ENCODE measurements around the gene MARCHF5. TPM values are rescaled to one million over a fixed set of nuclear protein-coding genes. Genes with fewer than 3 reads are reported as not detected.

Gene MARCHF5
- total and polyA plus RNA-seq, 8 donors, result 33.0 to 83.6 (median 68.2) TPM

- DNase-seq (no peak), ATAC-seq (no peak)
- Histone ChIP-seq H3K9me3 (peaks cover 0 to 3% of the 10 kb centered on the region in 2 donors), H3K4me1 (no peaks in the 10 kb centered on the region), H3K27me3 (no peaks in the 10 kb centered on the region), H3K4me3 (no peak overlapping the region), H3K27ac (no peak overlapping the region), H3K36me3 (no peaks in the 10 kb centered on the region)
- TF ChIP-seq CTCF (IDR thresholded peaks at IDR 0.05), result no peak
- intact Hi-C loops (cut with DNase I), result no loop called here
Measured at GRCh38 chr10:92363498-92363897, 72.5 kb downstream of the MARCHF5 start.

DNA sequence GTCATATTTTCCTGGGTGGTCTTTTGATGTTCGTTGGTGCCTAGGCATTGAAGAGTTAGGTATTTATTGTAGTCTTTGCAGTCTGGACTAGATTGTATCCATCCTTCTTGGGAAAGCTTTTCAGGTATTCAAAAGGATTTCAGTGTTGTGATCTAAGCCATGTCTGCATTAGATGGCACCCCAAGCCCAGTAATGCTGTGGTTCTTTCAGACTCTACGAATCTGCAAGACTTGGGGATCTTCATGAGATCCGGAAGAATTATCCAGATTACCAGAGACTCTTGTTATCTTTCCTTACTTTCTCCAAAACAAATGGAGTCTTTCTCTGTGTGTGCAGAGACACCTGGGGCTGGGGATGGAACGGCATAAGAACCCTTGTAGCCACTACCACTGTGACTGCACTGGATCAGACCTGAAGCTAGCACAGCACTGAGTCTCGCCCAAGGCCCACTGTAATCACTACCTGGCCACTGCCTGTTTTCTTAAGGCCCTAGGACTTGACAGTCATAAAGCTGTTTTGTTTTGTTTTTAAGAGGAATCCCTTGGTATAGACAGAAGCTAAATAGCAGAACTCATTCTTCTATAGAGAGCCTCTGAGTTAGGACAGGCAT lies 75.5 kb downstream of the MARCHF5 start:
- H3K36me3 ChIP-seq, result no peaks in the 10 kb centered on the region
- no peak overlapping the region for H3K4me3 ChIP-seq
- TF ChIP-seq CTCF (IDR thresholded peaks at IDR 0.05), result no peak
- H3K27me3 ChIP-seq, result no peaks in the 10 kb centered on the region
- no peak for DNase-seq
- H3K4me1 ChIP-seq, result no peaks in the 10 kb centered on the region
- ATAC-seq, result no peak
- intact Hi-C loops (cut with DNase I), result no loop called here
- H3K27ac ChIP-seq, result no peak overlapping the region
- no peaks in the 10 kb centered on the region for H3K9me3 ChIP-seq

- DNase-seq (no peak), ATAC-seq (no peak)
- Histone ChIP-seq H3K4me3 (no peak overlapping the region), H3K4me1 (no peaks in the 10 kb centered on the region), H3K27ac (no peak overlapping the region), H3K36me3 (no peaks in the 10 kb centered on the region), H3K9me3 (no peaks in the 10 kb centered on the region), H3K27me3 (no peaks in the 10 kb centered on the region)
- no peak for TF ChIP-seq CTCF (IDR thresholded peaks at IDR 0.05)
- intact Hi-C loops (cut with DNase I), result no loop called here
Measured at GRCh38 chr10:92377962-92378361, 87.0 kb downstream of the MARCHF5 start.

- no peaks in the 10 kb centered on the region for H3K36me3 ChIP-seq
- no peak overlapping the region for H3K4me3 ChIP-seq
- intact Hi-C loops (cut with DNase I), result no loop called here
- H3K9me3 ChIP-seq, result no peaks in the 10 kb centered on the region
- no peaks in the 10 kb centered on the region for H3K27me3 ChIP-seq
- DNase-seq, result no peak
- ATAC-seq, result no peak
- H3K27ac ChIP-seq, result no peak overlapping the region
- TF ChIP-seq CTCF (IDR thresholded peaks at IDR 0.05), result no peak
- no peaks in the 10 kb centered on the region for H3K4me1 ChIP-seq
Measured at GRCh38 chr10:92381543-92381954, 90.6 kb downstream of the MARCHF5 start.

GRCh38 chr10:92382631-92383030 lies 91.7 kb downstream of the MARCHF5 start:
- H3K36me3 ChIP-seq, result no peaks in the 10 kb centered on the region
- no peak overlapping the region for H3K27ac ChIP-seq
- intact Hi-C loops (cut with DNase I), result no loop called here
- ATAC-seq, result no peak
- H3K27me3 ChIP-seq, result no peaks in the 10 kb centered on the region
- no peak overlapping the region for H3K4me3 ChIP-seq
- no peak for TF ChIP-seq CTCF (IDR thresholded peaks at IDR 0.05)
- no peaks in the 10 kb centered on the region for H3K4me1 ChIP-seq
- DNase-seq, result no peak
- H3K9me3 ChIP-seq, result no peaks in the 10 kb centered on the region
